IPS-18a (cell line): ENCODE measurements around the gene SAP30BP.

Experiments
- H3K27ac ChIP-seq: one replicate; pipeline ENCODE4 v1.5.1; 2013; ENCODE audit warnings: low read length
- H3K27me3 ChIP-seq: one replicate; pipeline ENCODE4 v1.6.1; 2013; ENCODE audit warnings: mild to moderate bottlenecking, low read length; ENCODE audit not compliant: control insufficient read depth, insufficient read depth
- H3K36me3 ChIP-seq: one replicate; pipeline ENCODE4 v1.6.1; 2013; ENCODE audit warnings: low read depth, low read length; ENCODE audit not compliant: control insufficient read depth
- H3K4me1 ChIP-seq: one replicate; pipeline ENCODE4 v1.6.1; 2013; ENCODE audit warnings: low read depth, low read length; ENCODE audit not compliant: control insufficient read depth
- H3K4me3 ChIP-seq: one replicate; pipeline ENCODE4 v1.5.1; 2013; ENCODE audit warnings: low read length
- H3K9ac ChIP-seq: one replicate; pipeline ENCODE4 v1.6.1; 2013; ENCODE audit warnings: mild to moderate bottlenecking, low read length, moderate library complexity
- H3K9me3 ChIP-seq: one replicate; pipeline ENCODE4 v1.6.1; 2013; ENCODE audit warnings: low read depth, low read length; ENCODE audit not compliant: control insufficient read depth

Gene SAP30BP

DNA sequence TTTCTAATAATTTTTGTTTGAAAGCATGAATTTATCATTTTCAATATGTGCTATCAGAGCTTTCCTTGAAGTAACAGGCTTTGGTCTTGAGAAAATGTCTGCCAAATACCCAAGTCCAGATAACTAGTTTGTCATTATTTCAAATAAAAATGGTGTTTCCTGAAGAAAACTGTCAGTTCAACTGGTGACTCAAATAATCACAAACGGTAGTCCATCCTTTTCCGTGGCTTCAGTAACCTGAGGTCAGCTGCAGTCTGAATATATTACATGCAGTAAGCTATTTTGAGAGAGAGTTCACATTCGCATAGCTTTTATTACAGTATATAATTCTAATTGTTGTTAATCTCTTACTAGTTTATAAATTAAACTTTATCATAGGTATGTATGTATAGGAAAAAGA, 9.3 kb downstream of the SAP30BP start:
- Histone ChIP-seq H3K9ac (no peak overlapping the region), H3K36me3 (peaks cover 34% of the 10 kb centered on the region), H3K27ac (no peak overlapping the region), H3K4me3 (no peak overlapping the region), H3K27me3 (no peaks in the 10 kb centered on the region), H3K9me3 (no peaks in the 10 kb centered on the region), H3K4me1 (no peaks in the 10 kb centered on the region)

DNA sequence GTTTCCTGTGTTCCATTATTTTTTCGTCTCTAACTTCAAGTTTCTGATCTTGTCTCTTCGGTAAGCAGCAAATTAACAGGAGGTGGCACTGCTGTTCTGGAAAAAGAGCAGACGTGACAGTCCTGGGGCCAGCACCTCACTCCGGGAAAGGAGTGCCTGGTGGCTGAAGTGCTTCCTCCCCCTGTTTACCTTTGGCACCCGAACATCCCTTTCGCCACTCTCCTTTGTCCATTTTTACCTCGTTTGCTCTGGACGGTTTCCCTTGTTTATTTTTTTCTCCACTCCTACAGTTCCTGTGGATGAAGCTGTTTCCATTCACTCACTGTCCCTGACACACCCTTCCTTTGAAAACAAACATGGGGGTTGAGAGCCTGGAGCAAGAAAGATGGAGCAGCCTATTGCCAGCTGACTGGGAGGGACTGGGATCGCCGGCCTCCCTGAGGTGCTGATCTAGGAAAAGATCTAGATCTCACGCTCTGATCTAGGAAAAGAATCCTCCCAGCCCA, 12.6 kb downstream of the SAP30BP start:
- no peaks in the 10 kb centered on the region for H3K4me1 ChIP-seq
- no peak overlapping the region for H3K27ac ChIP-seq
- no peak overlapping the region for H3K9ac ChIP-seq
- H3K27me3 ChIP-seq = no peaks in the 10 kb centered on the region
- H3K36me3 ChIP-seq = peaks cover 17% of the 10 kb centered on the region
- H3K4me3 ChIP-seq = no peak overlapping the region
- no peaks in the 10 kb centered on the region for H3K9me3 ChIP-seq

DNA sequence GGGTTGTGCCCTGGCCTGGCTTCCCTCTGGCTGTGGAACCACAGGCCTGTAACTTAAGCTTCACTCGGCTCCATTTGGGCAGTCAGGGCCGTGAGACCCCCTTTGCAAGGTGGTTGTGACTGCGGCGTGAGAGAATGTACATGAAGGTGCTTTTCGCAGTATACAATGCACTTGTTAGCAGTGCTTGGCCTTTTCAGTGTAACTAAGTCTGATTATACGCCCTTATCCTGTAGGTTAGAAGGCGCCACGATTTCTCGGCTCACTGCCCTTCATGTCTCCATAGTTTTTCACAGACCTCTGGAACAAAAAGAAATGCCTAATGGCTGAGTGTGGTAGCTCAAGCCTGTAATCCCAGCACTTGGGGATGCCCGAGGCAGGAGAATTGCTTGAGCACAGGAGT, 13.3 kb downstream of the SAP30BP start:
- Histone ChIP-seq H3K9ac (no peak overlapping the region), H3K4me3 (no peak overlapping the region), H3K27ac (no peak overlapping the region), H3K36me3 (peaks cover 17% of the 10 kb centered on the region), H3K27me3 (no peaks in the 10 kb centered on the region), H3K4me1 (no peaks in the 10 kb centered on the region), H3K9me3 (no peaks in the 10 kb centered on the region)

DNA sequence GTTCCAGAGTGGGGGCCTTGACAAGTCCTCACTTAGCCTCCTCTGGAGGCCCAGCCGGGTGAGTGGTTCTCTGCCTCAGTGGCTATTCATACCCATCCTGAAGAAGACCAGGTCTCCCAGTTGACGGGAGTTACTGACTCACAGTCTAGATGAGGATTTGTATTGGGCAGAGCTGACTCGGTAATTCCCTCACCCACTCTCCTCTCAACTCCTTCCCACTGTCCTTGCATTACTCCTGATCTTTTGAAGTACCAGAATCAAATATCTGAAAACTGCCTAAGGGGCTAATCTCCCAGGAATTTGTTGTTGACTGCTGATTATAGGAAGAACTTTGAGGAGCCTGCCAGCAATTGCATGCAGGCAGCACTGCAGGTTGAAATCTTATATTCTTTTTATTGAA, 14.2 kb downstream of the SAP30BP start:
- H3K36me3 ChIP-seq = peaks cover 12% of the 10 kb centered on the region
- no peak overlapping the region for H3K9ac ChIP-seq
- no peak overlapping the region for H3K4me3 ChIP-seq

DNA sequence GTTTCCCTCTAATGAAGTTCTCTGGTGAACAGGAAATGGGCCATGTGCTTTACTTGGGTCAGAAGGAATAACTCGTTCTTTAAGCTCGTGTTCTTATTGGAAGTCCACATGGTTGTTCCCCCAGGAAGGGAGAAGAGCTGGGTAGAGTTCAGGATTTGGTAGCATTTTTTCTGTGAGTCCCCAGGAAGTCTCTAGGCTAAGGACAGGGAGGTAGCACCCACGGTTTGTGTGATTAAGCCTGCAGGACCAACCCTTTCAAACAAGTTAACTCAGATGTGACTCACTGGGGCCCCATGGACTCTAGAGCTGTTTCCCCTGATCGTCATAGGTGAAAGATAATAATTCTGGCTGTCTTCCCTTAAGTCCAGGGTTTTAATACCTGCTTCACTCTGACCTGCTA, 16.4 kb downstream of the SAP30BP start:
- no peaks in the 10 kb centered on the region for H3K4me1 ChIP-seq
- no peak overlapping the region for H3K9ac ChIP-seq
- peaks cover 4% of the 10 kb centered on the region for H3K36me3 ChIP-seq

More for the DNA sequence above, 14.2 kb downstream of the SAP30BP start:
- no peaks in the 10 kb centered on the region for H3K9me3 ChIP-seq
- no peak overlapping the region for H3K27ac ChIP-seq
- no peaks in the 10 kb centered on the region for H3K4me1 ChIP-seq
- no peaks in the 10 kb centered on the region for H3K27me3 ChIP-seq

DNA sequence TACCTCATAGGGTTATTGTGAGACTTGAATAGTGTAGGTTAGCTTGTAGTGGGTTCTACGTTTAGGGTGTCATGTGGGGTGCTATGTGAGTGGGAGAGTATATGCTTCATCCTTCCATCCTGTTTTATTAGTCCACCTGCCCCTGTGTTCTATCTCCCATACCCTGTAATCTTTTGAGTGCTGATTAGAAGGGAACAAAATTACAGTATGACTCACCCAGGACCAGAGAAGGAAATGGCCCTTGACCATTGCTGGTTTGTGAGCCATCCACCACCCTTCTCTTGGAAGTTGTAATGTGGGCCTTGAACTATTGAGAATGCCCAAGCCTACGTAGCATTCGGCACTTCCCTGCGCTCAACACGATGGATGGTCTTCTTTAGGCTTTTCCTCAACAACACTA, 17.1 kb downstream of the SAP30BP start:
- no peaks in the 10 kb centered on the region for H3K27me3 ChIP-seq
- H3K9ac ChIP-seq = no peak overlapping the region

More for the DNA sequence above, 16.4 kb downstream of the SAP30BP start:
- no peaks in the 10 kb centered on the region for H3K27me3 ChIP-seq
- no peak overlapping the region for H3K27ac ChIP-seq
- no peaks in the 10 kb centered on the region for H3K9me3 ChIP-seq
- H3K4me3 ChIP-seq = no peak overlapping the region

DNA sequence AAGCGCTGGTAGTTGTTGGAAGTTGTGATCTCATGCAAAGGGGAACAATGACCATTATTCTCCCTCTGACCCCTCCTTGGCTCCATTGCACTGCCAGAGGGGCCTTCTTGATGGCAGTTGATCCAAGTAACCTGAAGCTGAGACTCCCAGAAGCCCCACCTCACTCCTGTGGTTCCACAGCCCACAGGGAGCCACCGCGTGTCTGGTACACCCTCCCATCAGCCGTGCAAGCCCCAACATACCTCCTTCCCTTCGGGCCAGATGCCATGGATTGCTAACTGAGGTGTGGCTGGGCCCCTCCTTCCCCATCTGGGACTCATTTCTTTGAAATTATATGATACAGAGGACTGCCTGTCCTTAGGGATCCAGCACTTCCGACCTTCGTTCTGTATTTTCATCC, 17.8 kb downstream of the SAP30BP start:
- Histone ChIP-seq H3K27ac (no peak overlapping the region), H3K9ac (no peak overlapping the region), H3K27me3 (no peaks in the 10 kb centered on the region), H3K4me1 (no peaks in the 10 kb centered on the region), H3K4me3 (no peak overlapping the region), H3K36me3 (no peaks in the 10 kb centered on the region), H3K9me3 (no peaks in the 10 kb centered on the region)

More for the DNA sequence above, 17.1 kb downstream of the SAP30BP start:
- Histone ChIP-seq H3K9me3 (no peaks in the 10 kb centered on the region), H3K36me3 (peaks cover 2% of the 10 kb centered on the region), H3K4me3 (no peak overlapping the region), H3K4me1 (no peaks in the 10 kb centered on the region), H3K27ac (no peak overlapping the region)

DNA sequence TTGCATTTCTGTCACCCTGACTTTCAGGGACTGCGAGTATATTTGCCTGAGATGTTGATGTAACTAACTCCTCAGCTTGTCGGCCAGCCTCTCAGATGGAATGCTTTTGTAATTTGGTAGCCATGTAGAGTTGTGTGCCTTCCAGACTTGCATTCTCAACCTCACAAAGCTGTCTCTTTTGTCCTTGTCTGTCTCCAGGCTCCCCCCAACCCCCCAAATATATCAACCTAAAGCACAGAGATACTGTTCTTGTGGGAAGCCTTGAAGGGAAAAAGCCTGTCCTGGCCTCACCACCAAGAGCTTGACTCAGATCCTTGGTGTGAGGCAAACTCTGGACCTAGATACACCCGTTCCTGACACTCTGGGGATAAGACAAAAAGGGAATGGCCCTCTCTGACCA, 18.4 kb downstream of the SAP30BP start:
- H3K9ac ChIP-seq = no peak overlapping the region
- no peaks in the 10 kb centered on the region for H3K4me1 ChIP-seq
- H3K27ac ChIP-seq = no peak overlapping the region
- no peaks in the 10 kb centered on the region for H3K9me3 ChIP-seq
- H3K36me3 ChIP-seq = peaks cover under 1% of the 10 kb centered on the region
- no peak overlapping the region for H3K4me3 ChIP-seq
- H3K27me3 ChIP-seq = no peaks in the 10 kb centered on the region

DNA sequence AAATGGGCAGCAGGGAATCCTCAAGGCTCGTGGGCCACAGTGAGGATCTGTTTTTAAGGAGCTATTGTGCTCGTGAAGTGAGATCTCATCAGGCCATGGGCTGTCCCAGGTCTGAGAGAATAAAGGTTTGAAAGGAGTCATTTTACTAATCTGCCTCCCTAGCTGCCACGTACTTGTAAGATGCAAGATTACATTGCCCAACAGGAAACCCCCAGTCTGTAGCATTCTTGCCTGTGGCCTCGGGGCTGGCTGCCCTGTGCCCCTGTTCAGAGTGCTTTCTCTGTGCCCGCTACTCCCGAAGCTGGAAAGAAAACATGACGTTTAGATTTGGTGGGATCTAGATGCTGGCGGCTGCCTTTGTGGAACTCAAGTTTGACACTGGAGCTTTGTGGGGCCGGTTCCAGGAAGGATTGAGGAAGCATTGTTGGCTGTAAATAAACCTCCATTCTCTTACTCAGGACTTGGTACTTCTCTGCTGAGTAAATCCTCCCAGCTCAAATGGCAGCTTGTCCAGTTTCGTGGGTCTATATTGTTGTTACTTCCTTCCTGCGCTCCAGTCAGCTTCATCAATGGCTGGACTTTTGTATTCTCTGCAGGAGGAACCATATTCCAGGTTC, 21.2 kb downstream of the SAP30BP start:
- Histone ChIP-seq H3K27ac (no peak overlapping the region), H3K9me3 (no peaks in the 10 kb centered on the region), H3K4me1 (peaks cover 2% of the 10 kb centered on the region), H3K27me3 (no peaks in the 10 kb centered on the region), H3K36me3 (peaks cover 3% of the 10 kb centered on the region), H3K4me3 (no peak overlapping the region), H3K9ac (no peak overlapping the region)

DNA sequence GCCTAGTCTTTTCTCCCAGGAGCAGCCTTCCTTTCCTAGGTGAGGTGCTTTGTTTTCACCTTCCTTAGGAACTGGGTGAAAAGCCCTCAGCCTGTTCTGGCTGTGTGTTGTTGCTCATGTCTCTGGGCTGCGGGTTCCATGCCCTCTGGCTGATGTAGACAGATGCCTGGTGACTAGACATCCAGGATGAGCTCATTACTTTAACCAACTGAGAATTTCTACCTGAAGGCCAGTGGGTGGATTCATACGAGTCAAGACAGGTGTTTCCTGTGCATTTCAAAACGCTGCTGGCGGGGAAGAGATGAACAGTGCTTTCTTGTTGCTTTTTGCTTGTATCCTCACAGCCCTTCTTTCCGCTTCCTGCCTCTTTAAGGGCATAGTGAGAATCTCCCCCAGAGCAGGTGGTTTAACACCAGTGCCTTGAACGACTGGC, 22.3 kb downstream of the SAP30BP start:
- H3K4me3 ChIP-seq = no peak overlapping the region
- H3K9me3 ChIP-seq = no peaks in the 10 kb centered on the region
- no peak overlapping the region for H3K27ac ChIP-seq
- no peaks in the 10 kb centered on the region for H3K27me3 ChIP-seq
- H3K36me3 ChIP-seq = peaks cover 3% of the 10 kb centered on the region
- no peak overlapping the region for H3K9ac ChIP-seq
- H3K4me1 ChIP-seq = peaks cover 6% of the 10 kb centered on the region

DNA sequence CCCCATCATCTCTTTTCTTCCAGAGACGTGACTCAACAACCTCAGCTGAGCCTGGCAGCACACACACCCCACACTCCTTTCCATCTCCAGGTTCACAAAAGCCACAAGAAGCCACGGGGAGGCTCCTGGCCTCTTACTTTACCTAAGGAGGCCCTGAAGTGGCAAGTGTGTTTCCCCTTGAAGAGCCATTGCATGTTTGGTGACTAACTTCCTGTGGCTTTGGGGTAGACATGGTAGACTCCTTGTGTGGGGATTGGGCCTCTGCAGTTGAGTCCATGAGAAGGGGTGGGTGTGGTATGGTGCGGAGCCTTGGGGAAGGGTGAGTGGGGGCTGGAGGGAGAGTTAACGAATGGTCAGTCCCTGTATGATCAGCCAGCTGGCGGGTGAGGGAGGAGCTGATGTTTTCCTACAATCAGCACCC, 24.2 kb downstream of the SAP30BP start:
- Histone ChIP-seq H3K9ac (no peak overlapping the region), H3K36me3 (peaks cover 3% of the 10 kb centered on the region), H3K4me1 (peaks cover 6% of the 10 kb centered on the region), H3K27ac (no peak overlapping the region), H3K27me3 (no peaks in the 10 kb centered on the region), H3K4me3 (no peak overlapping the region), H3K9me3 (no peaks in the 10 kb centered on the region)
